Effector CD8-positive, alpha-beta T cell (primary cell): Measurements from ENCODE around the gene TFR2.

Experiments
- DNase-seq: peaks from one replicate; lab custom pipeline; 2025; lab: John Stamatoyannopoulos, UW
- total RNA-seq, 4 experiments: gene quantifications; one replicate each; lab custom pipeline; 2026; lab: John Stamatoyannopoulos, UW

TFR2 gene
- total RNA-seq, result 4.8 to 13.2 (median 9.9) reads per million in 4 experiments

DNA sequence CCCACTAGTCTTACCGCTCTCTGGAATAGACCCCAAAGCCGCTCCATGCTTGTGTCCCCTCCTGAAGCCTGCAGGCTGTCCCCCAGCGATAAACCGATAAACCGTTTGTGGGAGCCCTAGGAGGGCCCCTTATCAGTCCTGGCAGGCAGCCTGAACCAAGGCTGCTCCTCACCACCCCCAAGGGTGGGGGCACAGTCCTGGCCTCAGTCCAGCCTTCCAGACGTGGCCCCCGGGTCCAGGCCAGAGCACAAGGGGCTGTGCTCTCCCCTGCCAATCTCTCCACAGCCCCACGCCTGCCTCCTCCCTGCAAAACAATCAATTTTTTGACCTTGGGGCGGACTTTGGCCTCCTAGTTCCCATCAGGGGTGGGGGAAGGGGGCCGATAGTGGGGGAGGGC, at the start of gene TFR2:
Gene TFR2 (minus strand): TSS at position 90 of the 397 bp plus-strand sequence. CDS start 43 bp downstream, at position 47.
- no peak for DNase-seq

DNA sequence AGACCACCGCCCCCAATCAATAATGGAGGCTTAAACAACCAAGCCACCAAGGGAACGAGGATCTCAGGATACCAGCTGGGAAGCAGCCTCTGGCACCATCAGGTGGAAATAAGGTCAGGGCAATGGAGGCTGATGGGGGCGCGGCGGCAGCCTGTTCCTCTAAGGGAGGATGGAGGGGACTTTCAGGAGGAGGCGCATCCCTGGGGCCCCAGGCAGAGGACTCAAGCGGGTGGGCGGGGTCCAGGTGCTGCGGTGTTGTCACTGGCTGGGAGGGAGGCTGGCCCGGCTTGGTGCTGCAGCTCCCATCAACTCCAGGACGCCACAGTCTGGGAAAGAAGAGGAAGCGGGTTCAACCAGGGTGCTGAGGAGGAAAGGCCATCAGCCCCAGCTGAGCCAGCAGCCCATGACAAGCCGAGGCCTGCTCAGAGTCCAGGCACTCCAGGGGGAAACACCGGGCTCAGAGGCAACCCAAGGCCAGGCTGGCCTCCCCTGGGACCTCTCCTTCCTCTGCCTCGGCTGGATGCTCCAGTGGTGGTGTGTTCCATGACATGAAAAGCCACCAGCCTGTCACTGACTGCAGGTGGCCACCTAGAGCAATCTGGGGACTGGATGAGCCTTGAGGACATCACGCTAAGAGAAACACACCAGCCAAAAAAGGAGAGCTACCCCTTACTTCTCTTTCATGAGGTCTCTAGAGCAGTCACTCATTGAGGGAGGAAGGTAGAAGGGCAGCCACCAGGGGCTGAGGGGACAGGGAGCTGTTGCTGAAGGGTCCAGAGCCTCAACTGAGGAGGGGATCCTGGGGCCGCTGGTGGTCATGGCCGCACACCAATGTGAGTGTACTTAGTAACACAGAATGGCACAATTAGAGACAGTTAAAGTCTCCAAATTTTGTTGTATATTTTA, 48.1 kb upstream of the TFR2 start:
- DNase-seq, result no peak

DNA sequence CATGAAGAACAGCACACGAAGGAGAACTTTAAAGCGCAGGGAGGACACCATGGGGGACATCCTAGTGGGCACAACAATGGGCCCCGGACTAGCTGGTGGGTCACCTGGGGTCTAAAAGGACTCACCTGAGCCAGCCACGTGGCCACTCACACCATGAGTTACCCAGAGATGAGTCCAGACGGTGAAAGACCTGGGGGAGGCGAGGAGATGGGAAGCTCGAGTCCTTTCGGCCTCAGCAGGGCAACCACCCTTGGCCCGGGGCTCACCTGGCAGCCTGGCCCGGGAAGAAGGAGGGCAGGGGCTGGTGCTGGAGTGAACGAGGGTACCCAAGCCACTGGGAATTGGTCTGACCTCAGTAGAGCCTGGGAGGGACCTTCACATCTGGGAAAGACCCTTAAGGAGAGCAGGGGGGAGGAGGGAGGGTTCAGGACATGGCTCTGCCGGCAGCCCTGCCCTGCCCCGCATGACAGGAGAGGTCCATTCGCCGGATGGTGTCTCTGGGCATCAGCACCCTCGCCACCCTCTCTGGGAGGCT, 47.0 kb upstream of the TFR2 start:
- no peak for DNase-seq

DNA sequence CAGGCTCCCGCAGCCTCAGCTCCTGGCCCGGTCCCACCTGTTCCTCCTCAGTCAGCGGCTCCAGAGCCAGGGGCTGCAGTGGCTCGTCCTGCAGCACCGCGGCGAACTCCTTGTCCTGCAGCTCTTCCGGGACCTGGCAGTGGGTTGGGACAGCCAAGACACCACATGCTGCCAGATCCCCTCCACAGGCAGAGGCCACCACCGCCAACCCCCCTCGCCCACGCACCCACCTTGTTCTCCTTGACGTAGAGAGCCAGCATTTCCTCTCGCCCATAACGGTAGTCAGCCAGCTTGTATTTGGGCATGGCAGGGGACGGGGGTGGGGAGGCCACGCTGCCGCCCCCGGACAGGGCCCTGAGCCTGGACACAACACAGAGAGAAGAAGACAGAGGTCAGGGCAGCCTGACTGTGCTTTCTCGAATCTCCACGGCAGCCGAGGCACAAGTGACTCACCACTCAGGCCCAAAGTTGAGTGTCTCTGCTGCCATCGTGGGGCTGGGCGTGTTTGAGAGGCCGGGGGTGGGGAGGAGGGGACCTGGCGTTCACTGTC, 46.5 kb upstream of the TFR2 start:
- no peak for DNase-seq

DNA sequence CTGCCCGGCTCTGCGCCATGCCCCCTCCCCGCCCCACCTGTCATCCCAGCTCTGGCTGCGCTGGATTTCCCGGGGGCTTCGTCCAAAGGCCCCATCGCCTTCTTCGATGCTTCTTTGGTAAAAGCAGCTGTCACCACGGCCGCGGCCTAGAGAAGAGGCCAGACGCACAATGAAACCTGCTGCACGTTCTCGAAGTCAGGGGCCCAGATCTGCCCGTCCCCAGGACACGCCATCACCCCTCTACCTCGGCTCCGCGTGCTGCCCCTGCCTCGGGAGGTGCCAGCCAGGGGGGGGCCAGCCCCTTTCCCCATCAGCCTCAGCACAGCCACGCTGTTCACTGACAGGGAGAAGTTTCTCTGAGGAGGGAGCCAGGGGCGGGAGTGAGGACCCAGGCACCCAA, 45.9 kb upstream of the TFR2 start:
- no peak for DNase-seq

DNA sequence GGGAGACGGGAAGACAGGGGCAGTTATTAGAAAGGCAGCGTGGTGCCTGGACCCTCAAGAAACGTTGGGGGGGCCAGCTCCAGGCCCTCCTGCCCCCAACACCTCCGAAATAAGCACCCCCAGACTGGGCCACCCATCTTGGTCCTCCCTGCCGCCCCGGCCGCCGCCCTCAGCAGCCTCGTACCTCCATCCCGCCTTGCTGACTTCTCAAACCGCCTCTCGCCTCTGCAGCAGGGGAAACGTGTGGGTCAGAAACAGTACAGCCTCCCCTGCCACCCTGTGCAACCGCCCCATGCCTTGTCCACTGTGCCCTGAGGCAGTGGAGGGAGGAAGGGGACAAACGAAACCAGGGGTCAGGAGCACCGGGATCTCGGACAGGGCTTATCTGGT, 45.5 kb upstream of the TFR2 start:
- no peak for DNase-seq

DNA sequence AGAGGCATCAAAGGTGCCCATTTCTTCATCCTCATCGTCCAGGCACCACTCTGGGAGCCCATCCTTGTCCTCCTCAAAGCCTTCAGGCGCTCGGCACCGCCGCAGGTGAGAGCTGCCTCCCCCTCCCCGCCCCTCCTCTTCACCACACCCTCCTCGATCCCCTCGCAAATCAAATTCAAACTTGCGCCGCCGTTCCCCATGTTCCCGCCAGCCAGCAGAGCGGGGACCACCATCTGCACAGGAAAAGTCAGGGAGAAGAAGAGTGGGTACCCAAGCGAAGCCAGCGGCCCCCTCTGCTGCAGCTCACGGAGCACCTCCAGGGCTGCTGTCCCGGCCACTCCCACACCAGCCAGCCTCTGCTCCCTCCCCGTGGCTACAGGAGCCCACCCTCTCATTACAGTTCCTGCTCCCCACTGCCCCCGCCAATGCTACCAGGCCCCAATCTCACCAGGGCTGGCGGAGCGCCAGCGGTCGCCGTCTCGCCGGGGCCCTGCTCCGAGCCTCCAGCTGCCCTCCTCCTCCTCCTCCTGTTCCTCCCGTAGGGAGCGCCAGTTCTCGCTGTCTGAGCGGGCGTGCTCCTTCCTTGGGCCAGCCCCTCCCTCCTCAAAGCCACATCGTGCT, 45.0 kb upstream of the TFR2 start:
- DNase-seq, result no peak

DNA sequence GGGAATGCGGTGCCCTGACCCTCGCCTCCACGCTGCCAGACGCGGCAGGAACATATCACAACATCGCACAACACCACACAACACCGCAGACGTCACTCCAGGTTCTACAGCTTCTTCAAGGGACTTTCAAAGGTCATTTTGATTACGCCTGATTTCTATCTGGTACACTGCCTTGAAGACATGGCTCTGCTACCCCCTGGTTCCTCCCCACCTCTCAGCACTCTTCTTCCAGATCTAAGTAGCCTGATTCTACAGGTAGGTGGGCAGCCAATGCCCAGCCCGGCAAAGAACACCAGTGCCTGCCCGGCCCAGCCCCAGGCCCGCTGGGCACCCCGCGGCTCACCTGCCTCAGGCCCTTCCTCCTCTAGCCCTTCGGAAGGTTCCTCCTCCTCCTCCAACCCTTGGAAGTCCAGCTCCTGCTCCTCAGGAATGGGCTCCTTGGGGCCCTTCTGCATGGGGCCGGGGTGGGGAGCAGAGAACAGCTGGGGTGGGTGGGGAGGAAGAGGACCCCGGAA, 44.3 kb upstream of the TFR2 start:
- DNase-seq, result no peak

DNA sequence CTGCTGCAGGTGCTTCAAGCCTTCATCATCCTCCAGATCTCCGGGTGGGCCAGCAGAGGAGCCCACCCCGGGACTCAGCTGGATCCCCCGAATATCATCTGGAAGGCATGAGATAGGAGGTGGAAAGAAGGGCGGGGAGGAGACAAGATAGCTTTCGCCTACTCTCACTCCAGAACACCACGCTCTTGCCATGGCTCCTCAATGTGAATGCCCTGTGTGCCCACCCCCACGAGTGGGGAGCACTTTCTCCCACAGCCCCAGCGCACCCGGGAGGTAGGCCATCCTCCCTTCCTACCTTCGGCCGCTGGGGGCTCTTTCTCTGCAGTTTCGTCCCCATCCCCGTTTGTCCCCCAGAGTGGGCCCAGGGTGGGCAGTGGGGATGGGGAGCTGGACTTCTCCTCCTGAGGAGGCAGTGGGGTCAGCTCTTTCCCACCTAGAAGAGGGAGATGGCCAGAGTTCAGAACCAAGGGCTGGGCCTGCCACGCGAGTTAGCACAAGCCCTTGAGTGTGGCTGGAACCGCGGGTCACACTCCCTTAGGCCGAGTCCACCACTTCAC, 43.8 kb upstream of the TFR2 start:
- no peak for DNase-seq

DNA sequence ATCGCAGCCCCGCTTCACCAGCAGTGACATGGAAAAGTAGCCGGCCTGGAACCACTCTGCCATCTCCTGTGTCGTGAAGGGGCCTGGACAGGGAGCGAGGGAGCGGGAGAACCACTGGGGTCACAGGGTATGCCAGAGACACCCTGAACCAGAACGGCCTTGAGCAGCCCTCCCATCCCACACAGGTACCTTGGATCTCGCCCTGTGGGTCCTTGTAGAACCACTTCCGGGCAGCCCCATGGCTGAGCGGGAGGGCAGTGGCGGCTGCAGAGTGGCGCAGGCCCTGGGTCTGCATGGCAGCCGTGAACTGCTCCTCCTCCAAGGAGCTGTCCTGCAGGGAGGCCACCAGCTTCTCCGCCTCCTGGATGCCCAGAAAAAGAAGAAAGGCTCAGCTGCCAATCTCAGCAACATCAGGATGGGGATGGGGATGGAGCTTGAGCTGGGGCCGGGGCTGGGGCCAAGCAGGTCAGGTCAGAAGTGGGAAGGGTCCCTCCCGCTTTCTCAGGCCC, 43.2 kb upstream of the TFR2 start:
- no peak for DNase-seq

DNA sequence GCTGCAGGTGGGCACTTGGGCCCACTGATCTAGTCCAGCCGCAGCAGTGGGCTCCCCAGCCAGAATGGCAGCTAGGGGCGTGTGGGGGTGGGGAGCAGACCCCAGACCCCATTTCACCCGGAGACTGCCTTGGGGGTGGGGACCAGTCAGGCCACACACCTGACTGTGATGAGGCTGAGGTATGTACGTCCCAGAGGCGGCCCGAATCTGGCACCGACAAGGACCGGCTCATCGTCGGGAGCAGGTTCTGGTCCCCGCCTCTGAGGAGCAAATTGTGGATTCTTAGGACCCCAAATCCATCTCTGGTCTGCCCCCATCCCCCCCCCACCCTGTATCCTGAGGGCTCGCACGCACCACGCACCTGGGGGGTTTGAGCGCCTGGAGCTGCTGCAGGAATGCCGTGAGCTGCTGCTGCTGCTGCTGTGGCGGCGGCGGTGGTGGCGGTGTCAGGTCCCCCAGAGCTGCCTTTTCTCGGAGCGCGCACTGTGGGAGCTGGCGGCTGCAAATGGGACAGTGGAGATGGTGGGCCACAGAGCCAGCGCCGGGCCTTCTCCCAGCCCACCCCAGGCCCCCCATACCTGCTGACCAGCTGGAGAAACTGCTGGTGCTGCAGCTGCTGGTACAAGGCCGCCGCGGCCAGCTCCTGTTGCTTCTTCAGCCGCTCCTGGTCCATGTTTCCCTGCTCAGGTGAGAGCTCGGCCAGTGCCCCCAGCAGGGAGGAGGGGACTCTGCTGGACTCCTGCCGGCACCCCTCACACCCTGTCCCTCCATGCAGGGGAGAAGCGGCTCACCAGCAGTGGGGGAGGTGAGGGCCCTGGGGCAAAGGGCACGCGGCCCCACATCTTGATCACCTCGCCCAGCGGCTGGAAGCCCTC, 42.5 kb upstream of the TFR2 start:
- no peak for DNase-seq

DNA sequence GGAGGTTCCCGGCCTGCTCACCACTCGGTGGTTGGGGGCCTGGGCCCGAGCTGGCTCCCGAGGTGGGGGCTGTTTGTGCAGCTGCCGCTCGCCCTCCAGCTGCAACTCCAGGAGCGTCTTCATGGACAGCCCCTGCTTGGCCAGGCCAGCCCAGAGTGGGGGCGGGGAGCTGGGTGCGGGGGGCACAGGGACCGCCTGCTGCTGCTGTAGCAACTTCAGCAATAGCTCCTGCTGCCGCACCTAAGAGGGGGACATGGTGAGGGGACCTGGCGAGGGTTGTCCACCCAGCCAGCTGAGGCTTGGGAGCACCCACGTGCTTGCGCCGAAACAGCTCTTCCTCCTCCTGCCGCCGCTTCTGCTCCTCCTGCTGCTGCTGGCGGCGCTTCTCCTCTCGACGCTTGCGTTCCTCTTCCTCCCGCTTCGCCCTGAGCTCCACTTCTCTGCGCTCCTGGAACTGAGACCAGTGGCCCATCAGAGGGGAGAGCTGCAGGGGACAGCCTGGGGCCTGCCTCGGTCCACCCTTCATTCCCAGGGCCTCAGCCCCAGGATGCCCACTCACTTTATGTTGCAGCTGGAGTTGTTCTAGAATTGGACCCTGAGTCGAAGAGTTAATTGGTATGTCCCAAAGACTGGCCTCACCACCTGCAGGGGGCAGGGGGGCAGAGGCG, 41.8 kb upstream of the TFR2 start:
- DNase-seq, result no peak

DNA sequence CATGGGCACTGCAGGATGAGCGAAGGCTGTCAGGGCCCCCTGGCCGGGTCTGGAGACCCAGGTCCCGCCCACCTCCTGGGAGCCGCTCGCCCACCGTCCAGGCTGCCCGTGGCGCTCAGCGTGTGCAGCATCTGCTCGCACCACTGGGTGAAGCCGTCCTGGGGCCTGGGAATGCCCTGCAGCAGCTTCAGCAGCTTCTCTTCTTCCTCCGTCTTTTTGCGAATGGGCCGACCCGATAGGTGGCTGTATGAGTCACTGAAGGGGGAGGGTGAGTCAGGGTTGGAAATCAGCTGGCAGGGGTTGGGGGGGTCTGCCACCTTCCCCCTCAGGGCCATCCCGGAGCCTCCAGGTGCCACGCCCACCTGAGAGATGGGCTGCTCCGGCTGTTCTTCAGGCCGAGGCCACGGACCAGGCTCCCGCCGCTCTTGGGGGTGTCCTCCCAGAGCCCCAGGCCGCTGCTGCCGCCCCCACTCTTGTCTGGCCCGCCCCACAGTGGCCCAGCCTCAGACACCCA, 40.9 kb upstream of the TFR2 start:
- DNase-seq, result no peak

DNA sequence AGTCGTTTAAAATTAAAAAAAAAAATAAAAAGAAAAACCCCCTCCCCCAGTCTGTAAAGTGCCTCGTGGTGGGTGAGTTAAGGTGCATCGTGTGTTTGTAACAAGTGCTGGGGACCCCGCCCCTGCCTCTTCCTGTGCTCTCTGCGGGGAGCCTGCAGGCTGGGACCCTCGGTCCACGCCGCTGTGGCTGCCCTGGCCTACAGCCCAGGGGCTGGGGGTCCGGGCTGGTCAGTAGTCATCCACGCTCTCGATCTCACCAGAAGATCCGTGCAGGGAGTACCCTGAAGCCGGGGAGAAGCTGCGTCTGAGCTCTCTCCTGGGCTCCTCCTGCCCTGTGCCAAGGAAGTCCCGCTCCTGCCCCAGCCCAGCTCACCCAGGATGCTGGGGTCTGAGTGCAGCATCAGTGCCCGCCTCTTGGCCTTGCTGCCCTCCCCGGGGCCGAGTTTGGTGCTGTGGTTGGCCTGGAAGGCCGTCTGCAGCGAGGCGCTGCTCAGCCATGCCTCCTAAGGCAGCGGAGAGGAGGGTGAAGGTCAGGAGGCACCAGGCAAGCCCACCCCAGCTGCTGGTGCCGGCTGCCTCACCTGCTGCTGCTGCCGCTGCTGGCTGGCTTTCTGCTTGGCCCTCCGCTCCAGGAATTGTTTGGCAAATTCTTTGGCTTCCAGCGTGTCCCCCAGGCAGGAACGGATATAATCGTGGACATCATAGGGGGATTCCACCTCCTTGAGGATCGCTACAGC, 40.3 kb upstream of the TFR2 start:
- no peak for DNase-seq

DNA sequence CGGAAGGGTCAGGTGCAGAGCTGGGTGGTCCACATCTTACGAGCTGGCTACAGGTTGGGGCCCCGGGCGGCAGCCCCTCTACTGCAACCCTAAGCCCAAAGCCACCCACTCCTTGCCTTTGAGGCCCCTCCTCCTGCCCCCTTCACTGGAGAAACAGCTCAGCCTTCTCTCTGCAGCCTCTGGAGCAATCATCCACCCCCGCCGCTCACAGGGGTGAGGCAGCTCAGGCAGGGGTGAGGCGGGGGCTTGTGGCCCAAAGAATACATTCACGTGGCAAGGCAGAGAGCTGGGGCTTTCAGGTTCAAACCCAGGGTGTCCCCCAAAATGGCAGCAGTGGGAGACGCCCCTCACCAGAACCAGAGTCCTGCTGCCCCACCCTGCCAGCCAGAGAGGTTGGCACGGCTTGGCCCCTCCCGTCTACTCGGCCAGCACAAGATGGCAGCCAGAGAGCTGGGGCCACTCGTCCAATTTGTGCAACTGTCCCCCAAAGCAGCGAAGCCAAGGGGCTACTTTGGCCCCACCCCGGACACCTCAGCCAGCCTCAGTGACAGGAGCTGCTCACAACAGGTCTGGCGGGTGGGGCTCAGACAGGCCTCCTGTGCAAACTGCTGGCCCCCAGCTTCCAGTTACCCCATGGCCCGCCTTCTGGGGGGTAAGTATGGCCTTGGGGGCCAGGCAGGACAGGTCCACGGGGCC, 39.4 kb upstream of the TFR2 start:
- DNase-seq, result no peak

DNA sequence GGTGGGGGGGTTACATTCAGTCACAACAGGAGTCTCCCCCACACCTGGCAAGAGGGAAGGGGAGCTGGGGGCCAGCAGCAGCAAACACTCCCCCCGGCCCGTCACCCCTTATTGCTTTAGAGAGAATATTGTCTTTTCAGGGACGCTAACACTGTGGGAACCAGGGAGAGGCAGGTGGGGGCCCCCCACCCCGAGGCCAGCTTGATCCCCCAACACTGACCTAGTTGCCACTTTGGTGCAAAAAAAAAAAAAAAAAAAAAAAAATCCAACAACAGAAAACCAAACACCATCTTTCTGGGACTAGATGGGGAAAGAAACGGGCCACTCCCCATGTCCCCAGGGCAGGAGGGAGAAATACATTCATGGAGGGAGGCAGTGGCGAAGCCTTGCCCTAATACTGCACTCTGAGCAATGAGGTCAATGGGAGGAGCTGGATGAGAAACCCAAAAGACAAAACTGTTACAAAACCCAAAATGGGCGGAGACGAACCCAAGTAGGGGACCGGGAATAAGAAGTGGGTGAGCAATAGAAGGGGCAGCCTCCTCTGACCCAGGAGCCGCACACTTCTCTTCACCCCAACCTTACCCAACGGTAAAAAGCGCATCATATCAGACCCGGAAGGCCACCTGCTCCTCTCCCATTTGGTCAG, 38.7 kb upstream of the TFR2 start:
- DNase-seq, result no peak

DNA sequence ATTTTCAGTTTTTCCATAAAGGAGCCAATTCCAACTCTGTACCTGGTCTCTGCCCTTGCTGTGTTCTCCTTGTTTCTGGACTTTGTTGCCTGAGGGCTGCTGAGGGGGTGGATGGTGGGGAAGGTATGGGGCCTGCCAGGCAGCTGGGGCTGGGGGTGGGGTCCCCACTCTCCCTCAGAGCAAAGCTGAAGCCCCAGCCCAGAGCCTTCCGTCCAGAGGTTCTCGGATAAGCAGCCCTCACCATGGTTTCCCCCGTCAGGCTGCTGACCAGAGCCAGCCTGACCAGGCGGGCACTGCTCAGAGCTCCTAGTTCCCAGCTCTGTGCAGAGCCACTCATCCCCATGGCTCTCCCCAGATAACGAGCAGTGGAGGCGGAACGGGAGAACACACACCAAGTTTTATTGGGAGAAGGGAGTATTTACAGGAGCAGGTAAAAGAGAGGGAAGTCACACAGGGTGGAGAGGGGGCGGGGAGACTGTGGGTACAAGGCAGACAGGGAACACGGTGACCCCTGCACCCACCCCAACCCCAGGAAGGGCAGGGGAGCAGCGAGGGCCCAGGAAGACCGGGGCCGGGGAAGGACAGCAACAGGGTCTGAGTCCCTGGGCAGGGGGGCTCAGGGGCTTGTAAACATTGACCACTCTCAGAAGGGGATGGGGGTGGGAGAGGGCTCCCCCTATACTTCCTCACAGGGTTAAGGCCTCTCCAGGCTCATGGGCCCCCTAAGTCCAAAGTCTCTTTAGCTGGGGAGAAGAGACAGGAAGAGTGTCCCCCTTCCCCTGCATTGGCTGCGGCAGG, 38.0 kb upstream of the TFR2 start:
- DNase-seq, result no peak
